HFF-Myc (cell line): ENCODE data around the gene PPM1D.

Source experiments
- DNase-seq: peaks from one replicate; pipeline ENCODE4 v3.0.0-alpha.2; 2011; ENCODE audit warnings: low read depth; ENCODE audit errors: extremely low read depth
- H3K4me3 ChIP-seq: replicated peaks from 2 replicates; pipeline ENCODE4 v1.5.1; 2011; ENCODE audit warnings: low read depth, mild to moderate bottlenecking, control low read depth, low read length
- CTCF ChIP-seq: IDR thresholded peaks from 2 replicates; pipeline ENCODE4 v1.5.1; 2012; ENCODE audit warnings: mild to moderate bottlenecking, low read depth, low read length, control low read depth; ENCODE audit errors: missing control alignments

Gene PPM1D

GRCh38 chr17:60685437-60685836 is 85.4 kb downstream of the PPM1D start:
- no peak overlapping the region for H3K4me3 ChIP-seq
- TF ChIP-seq CTCF: no peak

GRCh38 chr17:60695960-60696359 is 96.0 kb downstream of the PPM1D start:
- H3K4me3 ChIP-seq: no peak overlapping the region
- no peak for TF ChIP-seq CTCF
- DNase-seq: no peak

More at GRCh38 chr17:60685437-60685836, 85.4 kb downstream of the PPM1D start:
- DNase-seq: no peak

GRCh38 chr17:60699090-60699489 is 99.1 kb downstream of the PPM1D start:
- no peak overlapping the region for H3K4me3 ChIP-seq
- TF ChIP-seq CTCF: no peak
- DNase-seq: no peak

GRCh38 chr17:60704170-60704569 is 104.2 kb downstream of the PPM1D start:
- no peak overlapping the region for H3K4me3 ChIP-seq
- no peak for TF ChIP-seq CTCF
- no peak for DNase-seq

- no peak for TF ChIP-seq CTCF
- DNase-seq: no peak
- H3K4me3 ChIP-seq: no peak overlapping the region
Observed at GRCh38 chr17:60712675-60713074, 112.7 kb downstream of the PPM1D start.

- TF ChIP-seq CTCF: no peak
- H3K4me3 ChIP-seq: no peak overlapping the region
- no peak for DNase-seq
Observed at GRCh38 chr17:60713608-60714007, 113.6 kb downstream of the PPM1D start.
